Adrenal gland (tissue), 5 donors: Measurements from ENCODE around the gene ALG6.

Source experiments
- POLR2A ChIP-seq, 2 donors: fragments of 450-650 bp; IDR thresholded peaks; one replicate each; pipeline ENCODE4 v1.6.1; 2017; ENCODE audit warnings: antibody characterized with exemption in 2 of 2, mild to moderate bottlenecking in 2 of 2, moderate library complexity in 1 of 2
- TF ChIP-seq, protein P1 (sequence below), 6 experiments: fragments of 450-650 bp in 4 of 6; fragments of 200-600 bp in 2 of 6; sonication (generic) in 1 of 6; IDR thresholded peaks; 1 replicate in 5 of 6; 2 replicates in 1 of 6; pipeline versions ENCODE4 v1.5.1 to v1.8.0; 2016 to 2021; ENCODE audit warnings: antibody characterized with exemption in 6 of 6, mild to moderate bottlenecking in 2 of 6, moderate library complexity in 1 of 6
- donor health status: DM: no; HTN: no; CAD: no.

DNA sequence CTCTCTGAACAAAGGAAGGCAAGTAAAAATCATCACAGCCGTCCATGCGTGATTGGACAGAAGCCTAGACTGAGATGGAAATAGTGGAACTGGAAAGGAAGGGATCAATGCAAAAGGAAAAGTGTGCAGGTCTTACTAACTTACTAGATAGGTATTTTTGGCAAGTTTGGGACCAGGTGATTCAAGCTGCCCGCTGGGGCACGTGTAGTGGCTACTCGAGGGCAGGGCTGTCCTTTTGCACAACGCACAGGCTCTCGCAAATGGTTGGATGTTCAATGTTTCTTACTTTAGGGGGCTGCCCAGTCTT, 566 bp upstream of the ALG6 start:
- no peak for TF ChIP-seq POLR2A (IDR thresholded peaks at IDR 0.05)
- TF ChIP-seq, protein P1, sequence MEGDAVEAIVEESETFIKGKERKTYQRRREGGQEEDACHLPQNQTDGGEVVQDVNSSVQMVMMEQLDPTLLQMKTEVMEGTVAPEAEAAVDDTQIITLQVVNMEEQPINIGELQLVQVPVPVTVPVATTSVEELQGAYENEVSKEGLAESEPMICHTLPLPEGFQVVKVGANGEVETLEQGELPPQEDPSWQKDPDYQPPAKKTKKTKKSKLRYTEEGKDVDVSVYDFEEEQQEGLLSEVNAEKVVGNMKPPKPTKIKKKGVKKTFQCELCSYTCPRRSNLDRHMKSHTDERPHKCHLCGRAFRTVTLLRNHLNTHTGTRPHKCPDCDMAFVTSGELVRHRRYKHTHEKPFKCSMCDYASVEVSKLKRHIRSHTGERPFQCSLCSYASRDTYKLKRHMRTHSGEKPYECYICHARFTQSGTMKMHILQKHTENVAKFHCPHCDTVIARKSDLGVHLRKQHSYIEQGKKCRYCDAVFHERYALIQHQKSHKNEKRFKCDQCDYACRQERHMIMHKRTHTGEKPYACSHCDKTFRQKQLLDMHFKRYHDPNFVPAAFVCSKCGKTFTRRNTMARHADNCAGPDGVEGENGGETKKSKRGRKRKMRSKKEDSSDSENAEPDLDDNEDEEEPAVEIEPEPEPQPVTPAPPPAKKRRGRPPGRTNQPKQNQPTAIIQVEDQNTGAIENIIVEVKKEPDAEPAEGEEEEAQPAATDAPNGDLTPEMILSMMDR (IDR thresholded peaks at IDR 0.05): no peak
